Coronary artery (tissue), 2 donors: ENCODE measurements around the gene ASCC3.

Experiments
- DNase-seq: peaks from one replicate; pipeline ENCODE4 v3.0.0-alpha.2; 2017; ENCODE audit warnings: low spot score
- H3K27ac ChIP-seq, 2 donors: fragments of 200-600 bp; sonication (generic); one replicate each; pipeline ENCODE4 v1.5.1; 2016 to 2019
- H3K4me3 ChIP-seq: fragments of 200-600 bp; sonication (generic); 2 replicates; pipeline ENCODE4 v1.5.1; 2016; ENCODE audit warnings: mild to moderate bottlenecking, moderate library complexity
- TF ChIP-seq, protein P1 (sequence below): fragments of 200-600 bp; sonication (generic); IDR thresholded peaks from one replicate; pipeline ENCODE4 v1.5.1; 2019; ENCODE audit warnings: antibody characterized with exemption

The ASCC3 gene

DNA sequence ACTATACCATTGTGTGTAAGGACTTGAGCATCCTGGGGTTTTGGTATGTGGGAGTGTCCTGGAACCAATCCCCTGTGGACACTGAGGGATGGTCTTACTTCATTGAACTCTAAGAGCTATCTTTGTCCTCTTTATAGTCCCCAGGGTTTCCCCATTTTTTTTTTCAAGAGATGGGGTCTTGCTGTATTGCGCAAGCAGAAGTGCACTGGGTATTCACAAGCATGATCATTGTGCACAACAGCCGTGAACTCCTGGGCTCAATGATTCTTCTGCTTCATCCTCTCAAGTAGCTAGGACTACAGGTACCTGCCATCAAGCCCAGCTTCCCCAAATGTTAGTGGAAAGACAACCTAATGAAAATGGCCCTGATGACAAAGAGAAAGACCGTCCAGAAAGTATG lies 2.2 kb upstream of the ASCC3 start:
- TF ChIP-seq, protein P1, sequence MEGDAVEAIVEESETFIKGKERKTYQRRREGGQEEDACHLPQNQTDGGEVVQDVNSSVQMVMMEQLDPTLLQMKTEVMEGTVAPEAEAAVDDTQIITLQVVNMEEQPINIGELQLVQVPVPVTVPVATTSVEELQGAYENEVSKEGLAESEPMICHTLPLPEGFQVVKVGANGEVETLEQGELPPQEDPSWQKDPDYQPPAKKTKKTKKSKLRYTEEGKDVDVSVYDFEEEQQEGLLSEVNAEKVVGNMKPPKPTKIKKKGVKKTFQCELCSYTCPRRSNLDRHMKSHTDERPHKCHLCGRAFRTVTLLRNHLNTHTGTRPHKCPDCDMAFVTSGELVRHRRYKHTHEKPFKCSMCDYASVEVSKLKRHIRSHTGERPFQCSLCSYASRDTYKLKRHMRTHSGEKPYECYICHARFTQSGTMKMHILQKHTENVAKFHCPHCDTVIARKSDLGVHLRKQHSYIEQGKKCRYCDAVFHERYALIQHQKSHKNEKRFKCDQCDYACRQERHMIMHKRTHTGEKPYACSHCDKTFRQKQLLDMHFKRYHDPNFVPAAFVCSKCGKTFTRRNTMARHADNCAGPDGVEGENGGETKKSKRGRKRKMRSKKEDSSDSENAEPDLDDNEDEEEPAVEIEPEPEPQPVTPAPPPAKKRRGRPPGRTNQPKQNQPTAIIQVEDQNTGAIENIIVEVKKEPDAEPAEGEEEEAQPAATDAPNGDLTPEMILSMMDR: no peak
- no peak overlapping the region for H3K27ac ChIP-seq
- no peak for DNase-seq
- H3K4me3 ChIP-seq: no peak overlapping the region

DNA sequence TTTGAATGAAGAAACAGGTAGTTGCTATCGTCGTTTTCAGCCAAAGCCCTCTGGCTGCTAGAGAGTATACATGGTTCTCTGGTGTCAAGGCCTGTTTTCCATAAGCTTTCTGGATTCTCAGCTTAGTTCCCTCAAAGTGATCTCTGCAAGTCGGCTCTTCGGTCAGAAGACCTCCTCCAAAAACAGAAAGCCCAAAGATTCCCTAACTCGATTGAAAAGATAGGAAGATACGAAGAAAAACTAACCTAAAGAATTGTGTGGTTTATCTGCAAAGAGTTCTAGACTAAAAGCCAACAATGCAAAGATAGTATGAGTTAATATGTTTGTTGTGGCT lies 545 bp upstream of the ASCC3 start:
- Histone ChIP-seq H3K27ac (peak overlapping the region; percentile 79 to 95), H3K4me3 (peak overlapping the region; percentile 81)
- no peak for DNase-seq
- TF ChIP-seq, protein P1: no peak

DNA sequence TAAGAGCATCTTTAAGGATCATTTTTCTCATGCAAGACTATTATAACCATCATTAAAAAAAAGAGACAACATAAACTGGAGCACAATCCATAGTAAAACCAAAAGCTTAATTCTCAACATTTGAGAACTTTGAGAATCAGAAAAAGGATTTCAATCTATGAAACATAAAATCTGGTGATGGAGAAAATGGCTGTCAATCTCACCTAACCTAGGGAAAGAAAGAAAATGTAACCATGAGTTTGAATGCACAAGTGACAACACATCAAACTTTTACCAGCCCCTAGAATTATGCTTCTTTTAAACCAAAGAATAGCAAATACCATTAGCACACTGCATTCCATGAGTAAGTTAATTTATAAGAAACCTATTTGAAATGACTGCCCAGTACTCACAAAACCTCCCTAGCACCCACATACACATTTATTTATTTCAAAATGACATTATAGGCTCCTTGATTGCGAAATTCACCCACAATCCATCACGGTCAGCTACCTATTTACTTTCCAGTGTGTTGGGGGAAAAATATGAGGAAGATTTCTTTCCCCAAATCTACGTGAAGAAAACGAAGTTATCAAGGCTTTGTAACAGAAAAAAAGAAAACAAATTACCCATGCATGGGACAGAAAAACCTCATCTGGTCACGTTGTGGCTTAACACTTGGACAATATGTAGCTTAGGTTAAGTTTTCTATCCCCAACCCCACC lies 828 bp downstream of the ASCC3 start:
- peak overlapping the region; percentile 79 to 95 for H3K27ac ChIP-seq
- DNase-seq: no peak
- TF ChIP-seq, protein P1: no peak
- H3K4me3 ChIP-seq: peak overlapping the region; percentile 81

- Histone ChIP-seq H3K4me3 (peak overlapping the region; percentile 32), H3K27ac (peak overlapping the region; percentile 54 to 79)
- TF ChIP-seq, protein P1: no peak
- no peak for DNase-seq
These were observed 1.8 kb downstream of the ASCC3 start for GRCh38 chr6:100879317-100879716.

GRCh38 chr6:100877851-100878250 lies 3.3 kb downstream of the ASCC3 start:
- no peak for DNase-seq
- peak overlapping the region; percentile 32 for H3K4me3 ChIP-seq
- TF ChIP-seq, protein P1: no peak
- peak overlapping the region; percentile 2 to 38 for H3K27ac ChIP-seq

DNA sequence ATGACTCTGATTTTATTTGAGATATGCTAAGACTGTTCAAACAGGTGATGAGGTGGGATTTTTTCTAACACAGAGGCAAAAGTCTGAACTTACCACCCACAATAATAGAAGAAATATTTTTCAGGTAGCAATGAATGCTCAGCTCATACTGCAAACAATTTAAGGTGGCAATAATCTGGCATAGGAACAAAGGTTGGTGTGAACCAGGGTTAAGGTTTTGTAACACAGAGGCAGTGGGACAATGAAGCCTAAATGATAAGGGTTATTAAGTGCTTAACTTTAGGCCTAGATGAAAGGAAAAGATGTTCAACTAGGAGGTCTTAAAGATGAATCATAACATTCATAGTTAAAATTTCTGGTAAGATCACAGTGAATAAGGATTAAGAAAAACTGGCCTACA lies 4.9 kb downstream of the ASCC3 start:
- DNase-seq: no peak
- Histone ChIP-seq H3K27ac (no peak overlapping the region), H3K4me3 (no peak overlapping the region)
- TF ChIP-seq, protein P1: no peak

DNA sequence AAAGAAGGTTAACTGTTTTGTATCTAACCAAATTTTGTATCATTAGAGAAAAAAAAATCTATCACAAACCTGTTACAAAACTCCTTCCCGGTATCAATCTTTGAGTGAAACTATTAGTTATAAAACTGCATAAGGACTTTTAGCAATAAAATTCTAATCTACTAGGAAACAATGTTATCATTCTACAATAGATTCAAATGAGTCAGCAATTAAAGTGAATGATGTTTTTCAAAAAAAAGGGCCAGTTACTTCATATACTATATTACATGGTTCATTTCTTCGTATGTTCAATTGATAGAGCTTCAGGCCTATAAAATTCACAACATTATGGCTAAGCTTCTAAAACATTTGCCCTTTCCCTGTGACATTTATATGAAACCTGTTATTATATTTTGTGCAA lies 15.6 kb downstream of the ASCC3 start:
- no peak overlapping the region for H3K27ac ChIP-seq
- TF ChIP-seq, protein P1: no peak
- DNase-seq: no peak
- no peak overlapping the region for H3K4me3 ChIP-seq
